ENCODE measurements around the gene PTPN11.

Gene PTPN11

DNA sequence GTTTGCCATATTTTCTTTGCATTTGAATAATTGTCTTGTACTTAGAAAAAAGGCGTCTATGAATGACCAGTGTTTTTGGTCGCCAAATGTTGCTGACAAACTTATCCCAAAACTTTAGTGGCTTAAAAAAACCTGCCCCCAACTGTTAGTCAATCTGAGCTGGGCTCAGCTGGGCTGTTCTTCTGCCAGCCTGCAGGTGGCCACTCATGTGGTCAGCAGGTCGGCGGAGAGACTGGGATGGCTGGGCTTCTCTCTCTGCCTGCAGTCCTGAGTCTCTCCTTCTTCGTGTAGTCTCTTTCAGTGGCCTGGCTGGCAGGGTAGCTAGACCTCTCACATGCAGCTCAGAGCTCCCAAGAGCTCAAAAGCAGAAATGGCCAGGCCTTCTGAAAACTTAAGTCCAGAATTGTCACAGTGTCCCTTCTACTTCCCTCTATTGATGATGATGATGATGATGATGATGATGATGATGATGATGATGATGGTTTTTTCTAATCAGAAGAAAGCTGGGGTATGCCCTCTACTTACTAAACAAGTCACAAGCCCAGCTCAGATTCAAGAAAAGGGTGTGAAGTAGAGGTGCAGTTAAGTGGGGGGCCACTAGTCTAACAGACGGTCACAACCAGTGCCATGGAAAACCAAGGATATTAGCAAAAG, 87.9 kb downstream of the PTPN11 start:
- no peak for DNase-seq (ENCODE audit: low read depth)
- H3K4me3 ChIP-seq (ENCODE audit: control insufficient read depth, low read depth, low read length), result no peak overlapping the region
- peak; percentile 3 for TF ChIP-seq CTCF (conservative IDR thresholded peaks at IDR 0.05; ENCODE audit: control insufficient read depth, insufficient read depth, low read depth, low read length)

DNA sequence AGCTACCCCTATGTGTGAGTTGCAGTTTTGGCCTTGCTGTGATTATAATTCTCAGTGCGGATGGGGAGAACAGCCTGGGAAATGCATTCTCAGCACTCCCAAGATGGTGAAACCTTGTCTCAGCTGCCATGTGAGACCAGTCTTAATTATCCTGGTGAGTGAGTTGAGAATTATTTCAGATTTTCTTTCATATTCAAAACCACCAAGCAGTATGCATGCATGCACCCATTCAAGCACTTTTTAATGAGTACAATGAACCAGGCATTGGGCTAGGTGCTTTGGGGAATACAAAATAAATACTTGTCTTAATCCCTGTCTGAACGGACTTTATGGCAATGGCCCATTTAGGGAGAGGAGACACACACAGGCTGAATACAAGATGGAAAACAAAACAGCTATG, 94.7 kb downstream of the PTPN11 start:
- DNase-seq (ENCODE audit: low read depth), result no peak
- no peak for TF ChIP-seq CTCF (conservative IDR thresholded peaks at IDR 0.05; ENCODE audit: control insufficient read depth, insufficient read depth, low read depth, low read length)
- no peak overlapping the region for H3K4me3 ChIP-seq (ENCODE audit: control insufficient read depth, low read depth, low read length)

DNA sequence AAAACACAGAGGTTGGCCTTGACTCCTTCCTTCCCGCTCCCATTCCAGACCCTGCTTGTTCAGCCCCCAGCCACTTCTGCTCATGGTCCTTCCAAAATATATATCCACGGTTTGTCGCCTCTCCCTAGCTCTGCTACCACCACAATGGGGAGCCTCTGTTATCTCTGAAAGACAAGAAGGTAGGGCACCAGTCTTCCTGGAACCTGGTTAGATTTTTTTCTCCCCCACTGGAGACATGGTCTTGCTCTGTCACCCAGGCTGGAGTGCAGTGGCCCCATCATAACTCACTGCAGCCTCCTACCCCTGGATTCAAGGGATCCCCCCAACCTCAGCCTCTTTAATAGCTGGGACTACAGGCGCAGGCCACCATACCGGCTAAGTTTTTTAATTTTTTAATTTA, 95.7 kb downstream of the PTPN11 start:
- TF ChIP-seq CTCF (conservative IDR thresholded peaks at IDR 0.05; ENCODE audit: control insufficient read depth, insufficient read depth, low read depth, low read length), result no peak
- no peak for DNase-seq (ENCODE audit: low read depth)
- H3K4me3 ChIP-seq (ENCODE audit: control insufficient read depth, low read depth, low read length), result no peak overlapping the region

DNA sequence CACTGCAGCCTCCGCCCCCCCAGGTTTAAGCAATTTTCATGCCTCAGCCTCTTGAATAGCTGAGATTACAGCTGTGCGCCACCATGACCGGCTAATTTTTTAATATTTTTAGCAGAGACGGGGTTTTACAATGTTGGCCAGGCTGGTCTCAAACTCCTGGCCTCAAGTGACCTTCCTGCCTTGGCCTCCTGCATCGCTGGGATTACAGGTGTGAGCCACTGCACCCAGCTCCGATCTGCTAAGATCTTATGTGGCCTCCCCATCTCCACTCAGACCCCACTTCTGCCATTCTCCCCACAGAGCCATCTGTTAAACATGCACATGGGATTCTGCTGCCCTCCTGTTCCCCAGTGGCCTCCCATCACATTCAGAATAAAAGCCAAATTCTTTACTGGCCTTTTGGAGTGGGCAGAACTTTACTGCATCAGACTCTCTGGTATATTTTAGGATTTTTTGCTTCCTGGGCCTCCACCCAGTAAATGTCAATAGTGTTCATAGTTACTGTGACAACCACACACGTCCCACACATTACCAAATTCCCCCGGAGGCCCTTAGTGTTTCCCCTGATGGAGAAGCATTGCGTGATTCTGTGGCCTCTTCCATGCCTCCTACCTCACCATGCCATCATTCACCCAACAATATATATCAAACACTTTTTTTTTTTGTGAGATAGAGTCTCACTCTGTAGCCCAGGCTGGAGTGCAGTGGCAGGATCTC, 96.3 kb downstream of the PTPN11 start:
- no peak overlapping the region for H3K4me3 ChIP-seq (ENCODE audit: control insufficient read depth, low read depth, low read length)
- DNase-seq (ENCODE audit: low read depth), result peak; percentile 21
- no peak for TF ChIP-seq CTCF (conservative IDR thresholded peaks at IDR 0.05; ENCODE audit: control insufficient read depth, insufficient read depth, low read depth, low read length)

DNA sequence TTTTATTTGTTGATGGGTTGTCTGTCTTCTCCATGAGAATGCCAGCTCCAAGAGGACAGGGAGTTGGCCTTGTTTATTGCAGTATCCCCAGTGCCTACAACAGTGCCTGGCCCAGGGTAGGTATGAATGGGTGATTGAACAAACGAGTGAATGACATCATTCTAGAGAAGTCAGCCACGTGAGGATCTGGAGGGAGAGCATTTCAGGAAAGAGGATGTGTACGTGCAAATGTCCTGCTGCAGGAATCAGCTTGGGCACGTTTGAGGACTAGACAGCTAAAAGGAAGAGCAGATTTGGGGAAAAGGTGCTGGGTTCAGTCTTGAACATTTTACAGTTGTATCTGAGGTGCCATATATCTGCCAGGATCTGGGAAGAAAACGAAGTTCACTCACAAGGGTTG, 97.1 kb downstream of the PTPN11 start:
- no peak for DNase-seq (ENCODE audit: low read depth)
- H3K4me3 ChIP-seq (ENCODE audit: control insufficient read depth, low read depth, low read length), result no peak overlapping the region
- no peak for TF ChIP-seq CTCF (conservative IDR thresholded peaks at IDR 0.05; ENCODE audit: control insufficient read depth, insufficient read depth, low read depth, low read length)

DNA sequence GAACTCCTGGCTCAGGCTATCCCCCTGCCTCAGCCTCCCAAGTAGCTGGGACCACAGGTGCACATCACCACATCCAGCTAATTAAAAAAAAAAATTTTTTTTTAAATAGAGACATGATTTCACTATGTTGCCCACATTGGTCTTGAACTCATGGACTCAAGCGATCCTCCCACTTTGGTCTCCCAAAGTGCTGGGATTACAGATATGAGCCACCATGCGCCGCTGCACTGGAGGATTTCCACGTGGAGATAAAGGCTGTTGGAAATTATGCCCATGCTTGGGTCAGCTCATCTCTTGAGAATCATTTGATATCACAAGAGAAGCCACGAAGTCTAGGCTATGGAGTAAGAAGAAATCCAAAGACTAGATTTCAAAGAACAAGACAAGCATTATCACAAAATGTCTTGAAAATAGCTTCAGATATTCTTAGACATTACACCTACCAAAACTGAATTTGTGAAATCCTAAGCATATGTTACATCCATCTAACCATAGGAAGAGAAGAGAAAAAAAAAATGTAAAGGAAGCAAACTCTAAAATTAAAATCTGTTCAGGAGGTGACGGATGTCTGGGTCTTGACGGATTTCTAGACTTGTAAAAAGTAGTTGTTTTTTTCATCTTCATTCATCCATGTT, 99.1 kb downstream of the PTPN11 start:
- H3K4me3 ChIP-seq (ENCODE audit: control insufficient read depth, low read depth, low read length), result no peak overlapping the region
- TF ChIP-seq CTCF (conservative IDR thresholded peaks at IDR 0.05; ENCODE audit: control insufficient read depth, insufficient read depth, low read depth, low read length), result no peak
- DNase-seq (ENCODE audit: low read depth), result no peak

All from fibroblast of mammary gland (primary cell).